NCI-H82 treated with DMSO at 0.1 percent for 48 hours (cell line): ENCODE data around the gene DYNC1I1.

ENCODE experiments used
- DNase-seq: peaks from one replicate; lab custom pipeline; 2025; ENCODE audit not compliant: unreplicated experiment; lab: John Stamatoyannopoulos, UW

The DYNC1I1 gene

DNA sequence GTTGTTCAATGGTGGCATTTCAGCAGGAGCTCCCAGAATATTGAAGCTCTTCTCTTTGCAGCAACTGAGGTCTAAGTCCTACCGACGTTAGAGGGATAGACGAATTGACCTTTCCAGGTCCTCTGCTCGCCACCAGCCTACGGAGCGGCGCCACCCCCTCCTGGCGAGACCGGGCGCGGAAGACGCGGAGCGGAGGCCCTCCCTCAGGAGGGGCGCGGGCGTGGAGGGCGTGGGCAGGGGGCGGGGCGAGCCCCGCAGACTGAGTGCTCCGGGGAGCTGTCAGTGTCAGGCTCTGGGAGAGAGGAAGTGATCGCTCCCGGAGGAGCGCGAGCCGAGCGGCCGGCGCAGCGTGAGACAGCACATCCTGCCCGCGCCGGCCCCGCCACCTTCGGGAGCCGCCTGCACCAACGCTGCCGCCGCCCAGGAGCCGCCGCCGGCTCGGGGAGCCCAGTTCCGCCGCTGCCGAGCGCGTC is at the start of gene DYNC1I1:
Gene DYNC1I1, plus strand, starts transcription at position 257 of the 473 bp plus-strand sequence. CDS start 32,176 bp downstream, outside the sequence.
- peak; percentile 14 for DNase-seq

DNA sequence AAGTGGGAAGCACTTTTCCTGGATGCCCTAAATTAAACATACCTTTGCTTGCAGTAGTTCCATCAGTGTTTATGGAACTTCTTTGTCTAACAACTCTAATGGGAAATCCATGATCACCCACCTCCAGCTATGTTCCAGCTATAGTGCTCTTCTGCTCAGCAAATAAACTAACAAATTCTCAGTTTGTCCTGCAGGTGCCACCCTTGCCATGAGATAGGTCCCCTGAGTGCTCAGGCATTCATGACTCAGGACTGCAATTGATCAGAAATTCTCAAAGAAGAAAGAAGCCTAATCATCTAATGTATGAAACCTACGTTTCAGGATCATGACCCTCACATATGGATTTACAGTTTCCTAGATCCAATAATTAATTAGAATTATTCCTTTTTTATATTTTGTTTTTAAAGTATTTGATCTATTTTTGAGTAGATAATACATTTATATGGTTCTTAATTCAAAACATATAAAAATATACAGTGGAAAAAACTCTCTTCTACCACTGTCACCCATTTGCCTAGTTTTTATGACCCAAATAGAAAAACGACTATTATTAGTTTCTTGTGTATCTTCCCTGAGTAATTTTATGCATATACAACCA is 48.7 kb upstream of the DYNC1I1 start:
- DNase-seq: no peak

- DNase-seq: no peak
Observed at GRCh38 chr7:95725205-95725604, 47.1 kb upstream of the DYNC1I1 start.

- DNase-seq: no peak
Observed at GRCh38 chr7:95730493-95731280, 41.7 kb upstream of the DYNC1I1 start.

- DNase-seq: no peak
Observed at GRCh38 chr7:95736635-95737034, 35.7 kb upstream of the DYNC1I1 start.

- DNase-seq: no peak
Observed at GRCh38 chr7:95737828-95738505, 34.4 kb upstream of the DYNC1I1 start.

DNA sequence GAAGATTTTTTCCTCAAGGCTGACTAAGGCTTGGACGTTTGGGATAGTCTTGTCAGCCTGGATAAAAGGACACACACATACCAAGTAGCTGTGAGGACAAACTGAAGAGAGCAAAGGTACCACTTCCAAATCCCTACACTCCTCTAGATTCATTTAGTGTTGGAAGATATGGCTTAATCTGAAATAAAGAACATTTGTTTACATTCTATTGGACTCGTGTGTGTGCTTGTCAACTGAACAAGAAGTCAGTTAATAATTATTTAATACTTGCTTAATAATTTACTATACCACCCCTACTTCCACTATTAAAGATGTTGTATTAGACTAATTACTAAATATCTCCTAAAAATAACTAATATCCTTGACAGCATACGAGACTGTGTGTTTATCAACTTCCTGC is 23.3 kb upstream of the DYNC1I1 start:
- DNase-seq: no peak

GRCh38 chr7:95749515-95749914 is 22.8 kb upstream of the DYNC1I1 start:
- no peak for DNase-seq

- DNase-seq: no peak
Observed at GRCh38 chr7:95753440-95753839, 18.9 kb upstream of the DYNC1I1 start.

GRCh38 chr7:95755277-95755934 is 16.9 kb upstream of the DYNC1I1 start:
- no peak for DNase-seq

- DNase-seq: no peak
Observed at GRCh38 chr7:95758187-95758586, 14.2 kb upstream of the DYNC1I1 start.

DNA sequence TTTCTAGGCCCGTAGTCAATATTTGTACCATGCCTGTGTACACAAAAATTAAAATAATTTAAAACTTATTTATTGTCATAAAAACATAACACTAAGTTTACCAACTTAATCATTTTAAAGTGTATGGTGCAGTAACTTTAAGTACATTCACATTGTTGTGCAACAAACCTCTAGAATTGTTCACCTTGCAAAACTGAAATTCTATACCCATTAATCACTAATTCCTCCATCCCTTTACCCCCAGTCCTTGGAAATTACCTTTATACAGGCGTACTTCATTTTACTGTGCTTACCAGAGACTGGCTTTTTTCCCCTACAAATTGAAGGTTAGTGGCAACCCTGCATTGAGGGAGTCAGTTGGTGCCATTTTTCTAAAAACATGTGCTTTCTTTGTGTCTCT is 6.3 kb upstream of the DYNC1I1 start:
- DNase-seq: no peak

DNA sequence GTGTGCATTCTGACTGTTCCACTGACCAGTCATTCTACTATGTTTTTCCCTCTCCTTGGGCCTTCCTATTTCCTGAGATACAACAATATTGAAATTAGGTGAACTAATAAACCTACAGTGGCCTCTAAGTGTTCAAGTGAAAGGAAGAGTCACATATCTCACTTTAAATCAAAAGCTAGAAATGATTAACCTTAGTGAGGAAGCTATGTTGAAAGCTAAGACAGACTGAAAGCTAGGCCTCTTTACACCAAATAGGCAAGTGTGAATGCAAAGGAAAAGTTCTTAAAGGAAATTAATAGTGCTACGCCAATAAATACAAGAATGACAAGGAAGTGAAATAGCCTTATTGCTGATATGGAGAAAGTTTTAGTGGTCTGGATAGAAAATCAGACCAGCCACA is 5.7 kb upstream of the DYNC1I1 start:
- no peak for DNase-seq

GRCh38 chr7:95772771-95773581 is 622 bp downstream of the DYNC1I1 start:
- DNase-seq: peak; percentile 64

DNA sequence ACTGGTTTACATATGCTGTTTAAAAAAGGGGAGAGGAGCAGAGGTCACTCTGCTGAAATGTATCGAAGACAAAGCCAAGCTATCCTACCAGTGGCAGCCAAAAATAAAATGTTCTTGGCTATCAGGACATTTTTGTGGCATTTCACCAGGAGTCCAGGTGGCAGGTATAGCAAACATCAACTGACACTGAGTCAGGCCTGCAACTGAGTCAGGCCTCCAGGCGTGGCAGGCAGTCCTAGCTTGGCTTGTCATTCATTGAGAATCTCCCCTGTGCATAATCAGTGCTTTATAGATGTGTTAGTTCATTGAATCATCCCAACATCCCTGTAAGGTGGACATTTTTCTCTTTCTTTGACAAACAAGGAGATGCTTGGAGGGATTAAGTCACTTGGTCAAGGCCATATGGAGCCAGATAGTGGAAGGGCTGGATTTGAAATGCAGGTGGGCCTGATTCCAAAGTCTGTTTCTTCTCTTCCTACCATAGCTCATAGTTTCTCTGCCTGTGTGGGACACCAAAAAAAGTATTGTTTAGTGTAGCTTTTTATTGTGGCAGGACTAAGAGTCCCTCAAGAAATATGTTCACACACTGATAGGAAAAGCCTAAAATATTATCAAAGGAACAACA is 4.3 kb downstream of the DYNC1I1 start:
- peak; percentile 13 for DNase-seq

- DNase-seq: peak; percentile 28
Observed at GRCh38 chr7:95777269-95777668, 4.9 kb downstream of the DYNC1I1 start.

DNA sequence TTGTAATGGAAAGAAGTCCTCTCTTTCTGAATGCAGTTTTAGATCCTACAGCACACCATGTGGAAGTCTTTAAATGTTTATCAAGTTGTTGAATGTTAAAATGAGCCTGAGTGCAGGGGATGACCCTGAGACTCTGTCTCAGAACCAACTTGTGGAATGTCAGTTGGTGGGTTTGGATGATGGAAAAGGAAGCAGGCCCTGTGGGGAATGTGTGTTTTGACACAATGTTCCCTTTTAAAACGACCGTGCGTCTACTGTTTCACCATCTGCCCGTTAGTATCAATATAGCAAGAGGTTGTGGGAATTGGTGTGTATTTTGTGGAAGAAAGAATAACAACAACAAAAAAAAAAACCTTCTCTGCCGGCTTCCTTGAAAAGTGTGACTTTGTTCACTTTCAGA is 8.3 kb downstream of the DYNC1I1 start:
- DNase-seq: no peak

GRCh38 chr7:95781961-95782586 is 9.7 kb downstream of the DYNC1I1 start:
- no peak for DNase-seq

- DNase-seq: no peak
Observed at GRCh38 chr7:95784796-95785195, 12.4 kb downstream of the DYNC1I1 start.

DNA sequence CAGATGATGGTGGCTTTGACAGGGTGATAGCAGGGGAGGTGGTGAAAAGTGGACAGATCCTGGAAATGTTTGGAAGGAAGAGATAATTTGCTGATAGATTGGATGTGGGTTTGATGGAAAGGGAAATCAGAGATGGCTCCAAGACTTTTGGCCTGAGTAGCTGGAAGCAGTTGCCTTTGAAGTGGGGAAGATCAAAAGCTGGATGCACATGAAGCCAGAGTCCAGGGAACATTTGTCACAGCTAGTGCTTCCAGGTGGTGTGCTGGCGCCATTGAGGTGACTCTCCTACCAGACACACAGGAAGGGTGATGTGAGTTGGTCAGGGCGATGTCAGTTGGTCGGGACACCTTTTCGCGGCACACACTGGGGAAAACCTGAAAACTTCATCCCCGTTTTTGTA is 15.9 kb downstream of the DYNC1I1 start:
- no peak for DNase-seq
